Umbilical cord (tissue), 2 donors: ENCODE measurements around the gene FILIP1. TPM values are rescaled to one million over a fixed set of nuclear protein-coding genes. Genes with fewer than 3 reads are reported as not detected.
A peak's percentile ranks its signal among the peaks of the same experiment; 100 is the strongest.

Experiments
- DNase-seq: peaks from one replicate; pipeline ENCODE4 v3.0.0-alpha.2; 2015; ENCODE audit warnings: low spot score
- total RNA-seq: library from RNA; depleted of rRNA; stranded (reverse); fragments of >200 nt; gene quantifications from one replicate; pipeline ENCODE4 v1.2.3, GENCODE V29; 2014; ENCODE audit warnings: low replicate concordance; ENCODE audit not compliant: insufficient read depth

FILIP1 gene
- 79.2 TPM for total RNA-seq

DNA sequence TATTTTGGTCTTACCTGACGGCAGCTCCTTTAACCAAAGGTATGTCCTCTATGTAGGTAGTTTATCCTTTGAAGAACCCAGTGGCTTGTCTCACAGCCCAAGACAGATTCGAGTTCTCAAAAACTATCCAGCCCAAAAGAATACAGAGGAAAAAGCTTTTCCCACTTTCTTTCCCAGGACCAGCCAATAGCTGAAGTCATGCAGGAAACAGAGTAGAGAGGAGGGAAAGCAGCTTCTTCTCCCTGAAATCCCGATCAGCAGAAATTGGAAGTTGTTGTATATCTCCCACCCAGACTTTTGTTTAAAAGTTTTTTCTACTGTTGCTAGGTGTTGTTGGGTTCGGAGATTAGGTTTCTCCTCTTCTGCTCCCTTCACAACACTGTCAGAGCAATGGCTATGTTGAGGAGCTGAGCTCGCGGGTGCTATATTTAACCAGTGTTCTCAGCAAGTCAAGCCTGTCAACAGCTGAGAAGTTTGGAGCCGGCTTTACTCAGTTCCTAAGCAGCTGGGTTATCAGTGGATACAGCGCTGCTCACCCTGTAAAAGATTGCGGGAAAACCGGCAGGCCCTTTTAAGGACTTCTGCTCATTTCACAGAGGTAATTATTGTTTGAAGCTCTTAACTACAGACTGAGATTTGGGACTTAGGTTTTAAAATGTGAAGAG lies at the start of gene FILIP1:
Gene FILIP1, minus strand, starts transcription at position 401 of the 665 bp plus-strand sequence. CDS start 78,828 bp downstream, outside the sequence.
- DNase-seq = peak; percentile 97

DNA sequence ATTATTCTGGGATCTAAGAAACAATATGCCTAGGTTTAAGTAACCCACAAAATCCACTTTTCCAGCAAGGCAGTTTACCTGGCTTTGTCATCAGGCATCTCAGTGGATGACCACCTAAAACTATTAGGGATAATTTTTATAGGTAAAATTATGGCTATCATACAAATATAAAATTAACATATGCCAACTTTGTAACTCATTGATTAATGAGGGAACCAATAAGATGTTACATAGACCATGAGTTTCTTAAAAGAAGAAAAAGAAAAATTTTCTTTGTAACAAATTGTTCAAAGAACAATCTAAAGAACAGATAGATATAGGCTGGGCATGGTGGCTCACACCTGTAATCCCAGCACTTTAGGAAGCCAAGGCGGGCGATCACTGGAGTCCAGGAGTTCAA lies 49.7 kb upstream of the FILIP1 start:
- DNase-seq = no peak

DNA sequence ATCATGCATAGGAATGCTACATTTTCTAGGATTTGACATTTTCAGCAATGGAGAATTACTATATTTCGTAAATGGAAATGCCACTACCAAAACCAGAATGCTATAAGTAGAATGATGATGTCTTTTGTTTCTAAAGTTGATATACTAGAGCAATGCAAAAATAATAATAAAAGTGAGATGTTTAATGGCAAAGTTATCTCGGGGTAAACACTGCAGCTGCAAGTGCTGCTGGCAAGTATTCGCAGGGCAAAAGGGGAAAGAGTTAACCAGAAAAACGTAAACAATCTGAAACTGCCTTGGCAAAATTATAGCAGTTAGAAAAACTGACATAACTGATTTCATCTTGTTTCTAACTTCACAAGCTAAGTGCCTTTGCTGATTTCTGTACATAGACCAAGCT lies 45.5 kb upstream of the FILIP1 start:
- no peak for DNase-seq

DNA sequence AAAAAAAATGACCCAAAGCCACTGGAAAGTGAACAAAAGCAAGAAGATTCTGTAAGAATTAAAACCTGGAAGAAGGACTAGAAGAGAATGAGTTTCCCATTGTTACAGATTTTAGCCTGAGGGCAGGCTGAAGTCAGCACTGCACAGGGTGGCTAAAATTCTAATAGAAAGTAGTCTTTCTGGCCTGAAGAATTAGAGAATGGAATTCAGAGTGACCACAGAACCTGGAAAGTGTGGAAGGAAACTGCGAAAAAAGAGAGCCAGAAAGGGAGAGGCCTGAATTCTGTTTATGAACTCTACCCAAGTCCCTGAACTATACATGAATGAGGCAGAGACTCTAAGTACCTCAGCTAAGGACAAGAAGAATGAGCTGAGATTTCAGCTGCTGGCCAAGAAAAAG lies 38.9 kb upstream of the FILIP1 start:
- no peak for DNase-seq

- no peak for DNase-seq
Observed at GRCh38 chr6:75531174-75531573, 37.6 kb upstream of the FILIP1 start.

GRCh38 chr6:75530696-75531095 lies 37.1 kb upstream of the FILIP1 start:
- peak; percentile 12 for DNase-seq

- no peak for DNase-seq
Observed at GRCh38 chr6:75528423-75528822, 34.8 kb upstream of the FILIP1 start.

DNA sequence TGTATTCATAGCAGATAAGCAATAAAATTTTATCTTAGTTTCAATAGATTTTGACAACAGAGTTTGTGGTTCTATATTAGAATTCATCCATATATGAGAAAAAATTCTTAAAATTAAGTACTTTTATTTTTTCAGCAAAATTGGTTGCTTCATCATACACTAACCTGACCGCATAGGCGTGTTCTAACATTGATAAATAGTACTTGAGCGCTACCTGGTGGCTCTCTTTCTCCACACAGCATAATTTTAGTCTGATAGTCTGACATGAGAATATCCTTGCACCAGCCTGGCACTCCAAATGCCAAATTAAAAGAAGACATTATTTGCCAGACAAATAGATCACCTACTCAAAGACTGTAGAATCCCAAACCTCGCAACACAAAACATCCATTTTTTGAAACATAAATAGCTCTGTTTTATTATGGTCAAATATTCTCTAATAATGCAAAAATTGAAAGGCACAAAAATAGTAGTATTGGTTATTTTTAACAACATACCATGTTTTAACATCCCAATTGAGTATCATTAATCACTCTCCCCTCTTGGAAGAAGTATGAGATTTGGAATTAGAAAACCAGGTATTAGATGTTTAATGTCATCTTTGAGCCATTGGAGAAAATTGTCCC lies 33.0 kb upstream of the FILIP1 start:
- DNase-seq = peak; percentile 79

GRCh38 chr6:75525682-75526081 lies 32.1 kb upstream of the FILIP1 start:
- no peak for DNase-seq

GRCh38 chr6:75524322-75524972 lies 30.8 kb upstream of the FILIP1 start:
- peak; percentile 88 for DNase-seq

- no peak for DNase-seq
Observed at GRCh38 chr6:75516757-75517156, 23.2 kb upstream of the FILIP1 start.

- DNase-seq = no peak
Observed at GRCh38 chr6:75512591-75512990, 19.0 kb upstream of the FILIP1 start.

DNA sequence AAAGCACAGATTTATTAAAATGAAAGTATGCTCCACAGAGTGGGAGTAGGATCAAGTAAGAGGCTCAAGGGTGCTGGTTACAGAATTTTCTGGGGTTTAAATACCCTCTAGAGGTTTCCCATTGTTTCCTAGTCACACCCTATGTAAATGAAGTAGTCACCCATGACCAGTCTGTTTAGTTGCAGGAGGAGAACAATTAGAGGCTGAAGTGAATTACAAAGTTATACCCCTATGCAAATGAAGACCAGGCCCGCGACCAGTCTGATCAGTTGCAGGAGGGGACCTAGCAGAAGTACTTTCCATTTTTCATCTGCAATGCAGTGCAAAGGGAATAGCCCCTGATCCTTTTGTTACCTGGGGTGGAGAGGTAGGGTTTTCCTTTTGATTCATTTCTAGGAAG lies 11.8 kb upstream of the FILIP1 start:
- DNase-seq = no peak

- no peak for DNase-seq
Observed at GRCh38 chr6:75504465-75505222, 11.0 kb upstream of the FILIP1 start.

DNA sequence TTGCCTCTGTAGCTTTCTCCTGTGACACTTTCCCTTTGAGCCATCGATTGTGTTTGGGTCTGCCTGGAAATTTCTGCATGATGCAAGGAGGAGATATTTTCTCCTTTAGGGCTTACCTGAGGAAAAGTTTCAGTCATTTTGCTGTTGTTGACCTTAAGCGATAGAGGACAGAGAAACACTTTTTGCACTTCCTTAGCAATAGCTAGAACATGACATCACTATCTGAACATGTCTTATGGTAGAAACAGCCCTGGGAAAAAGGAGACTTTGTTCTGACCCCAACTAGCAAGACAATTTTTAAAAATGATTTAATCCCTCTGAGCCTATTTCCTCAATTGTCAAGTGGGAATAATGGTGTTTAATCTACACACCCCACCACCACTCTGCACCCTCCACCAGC lies 9.7 kb upstream of the FILIP1 start:
- DNase-seq = peak; percentile 44

DNA sequence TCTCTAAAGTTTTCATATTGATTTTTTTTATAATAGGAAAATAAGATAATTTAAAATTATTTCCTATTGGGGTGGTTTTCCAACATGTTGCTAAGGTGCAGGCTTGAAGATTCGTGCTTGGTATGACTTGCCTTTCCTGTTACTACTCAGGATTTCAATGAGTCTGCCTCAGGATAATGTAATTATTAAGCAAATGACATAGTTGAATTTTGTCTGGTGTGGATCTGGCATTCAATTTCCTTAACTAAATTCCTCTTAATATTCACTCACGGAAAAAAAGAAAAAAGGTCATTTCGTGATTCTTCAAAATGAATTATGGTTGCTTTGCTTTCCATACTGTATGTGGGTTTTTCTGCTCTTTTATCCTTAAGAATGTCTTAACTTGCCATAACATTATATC lies 9.3 kb upstream of the FILIP1 start:
- DNase-seq = peak; percentile 26

DNA sequence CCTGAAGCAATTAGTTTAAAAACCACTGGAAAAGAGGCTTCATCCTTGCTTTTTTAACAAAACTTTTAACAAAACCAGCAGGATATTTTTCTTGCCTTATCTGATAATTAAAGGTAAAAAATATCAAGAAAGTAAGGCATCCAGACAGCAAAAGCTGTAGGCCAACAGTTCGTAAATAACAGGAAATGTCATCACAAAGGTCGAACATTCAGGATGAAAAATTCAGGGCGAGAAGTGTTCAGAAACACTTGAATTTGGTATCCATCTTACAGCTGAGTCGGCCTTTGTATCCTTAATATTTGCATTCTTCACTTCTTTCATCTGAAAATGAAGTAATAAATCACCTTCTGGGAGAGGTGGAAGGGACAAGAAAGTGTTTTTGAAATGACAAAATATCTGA lies 8.2 kb upstream of the FILIP1 start:
- DNase-seq = no peak

DNA sequence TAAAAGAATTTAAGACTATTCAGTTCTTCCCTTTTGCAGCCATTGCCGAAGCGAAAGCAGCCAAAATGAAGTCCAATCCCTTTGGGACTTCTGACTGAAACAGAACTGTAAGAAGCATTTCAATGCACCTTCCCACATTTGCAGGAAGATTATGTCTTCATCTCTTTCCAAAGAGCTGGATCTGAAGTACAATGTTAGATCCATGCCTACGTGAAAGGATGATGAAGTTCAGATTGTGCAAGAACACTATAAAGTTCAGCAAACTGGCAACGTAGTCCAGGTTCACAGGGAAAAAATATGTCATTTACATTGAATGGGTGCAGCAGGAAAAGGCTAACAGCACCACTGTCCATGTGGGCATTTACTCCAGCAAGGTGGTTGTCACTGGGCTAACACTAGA lies 6.0 kb upstream of the FILIP1 start:
- DNase-seq = peak; percentile 46

- DNase-seq = no peak
Observed at GRCh38 chr6:75498862-75499261, 5.3 kb upstream of the FILIP1 start.

- DNase-seq = no peak
Observed at GRCh38 chr6:75497994-75498393, 4.4 kb upstream of the FILIP1 start.

- peak; percentile 45 for DNase-seq
Observed at GRCh38 chr6:75495011-75495410, 1.4 kb upstream of the FILIP1 start.

- DNase-seq = peak; percentile 29
Observed at GRCh38 chr6:75494290-75494689, 690 bp upstream of the FILIP1 start.
